NB4 (cell line): ENCODE measurements around the gene HSPA12A.

Source experiments
- DNase-seq: peaks from one replicate; pipeline ENCODE4 v3.0.0; 2010; ENCODE audit warnings: low read depth
- H3K4me3 ChIP-seq: one replicate; pipeline ENCODE4 v1.5.1; 2011; ENCODE audit warnings: mild to moderate bottlenecking, low read depth, low read length, moderate library complexity
- CTCF ChIP-seq: IDR thresholded peaks from one replicate; pipeline ENCODE4 v1.5.1; 2012; ENCODE audit warnings: low read depth, low read length
- MAX ChIP-seq: IDR thresholded peaks from 2 replicates; pipeline ENCODE4 v1.6.1; 2011; ENCODE audit warnings: low read depth, low read length
- MYC ChIP-seq: IDR thresholded peaks from 2 replicates; pipeline ENCODE4 v1.6.1; 2011; ENCODE audit warnings: low read depth, low read length
- POLR2A ChIP-seq: IDR thresholded peaks from 2 replicates; pipeline ENCODE4 v1.6.1; 2011; ENCODE audit warnings: mild to moderate bottlenecking; ENCODE audit not compliant: insufficient read length; ENCODE audit errors: extremely low read depth

HSPA12A gene

GRCh38 chr10:116752969-116753665 lies 10.8 kb upstream of the HSPA12A start:
- H3K4me3 ChIP-seq: no peak overlapping the region
- no peak for DNase-seq
- TF ChIP-seq CTCF (no peak), POLR2A (no peak), MYC (no peak), MAX (no peak)

GRCh38 chr10:116752563-116752962 lies 10.2 kb upstream of the HSPA12A start:
- TF ChIP-seq POLR2A (no peak), CTCF (no peak), MYC (no peak), MAX (no peak)
- no peak overlapping the region for H3K4me3 ChIP-seq
- DNase-seq: no peak

GRCh38 chr10:116748471-116748870 lies 6.1 kb upstream of the HSPA12A start:
- no peak overlapping the region for H3K4me3 ChIP-seq
- no peak for DNase-seq
- TF ChIP-seq POLR2A: no peak

GRCh38 chr10:116748041-116748440 lies 5.7 kb upstream of the HSPA12A start:
- TF ChIP-seq CTCF (no peak), POLR2A (no peak), MAX (no peak), MYC (no peak)
- DNase-seq: no peak
- no peak overlapping the region for H3K4me3 ChIP-seq

- TF ChIP-seq CTCF (no peak), MAX (no peak), MYC (no peak), POLR2A (no peak)
- H3K4me3 ChIP-seq: no peak overlapping the region
- no peak for DNase-seq
Measured at GRCh38 chr10:116747325-116747724, 5.0 kb upstream of the HSPA12A start.

GRCh38 chr10:116744885-116745284 lies 2.5 kb upstream of the HSPA12A start:
- H3K4me3 ChIP-seq: no peak overlapping the region
- TF ChIP-seq POLR2A (no peak), MAX (no peak), MYC (no peak), CTCF (no peak)
- DNase-seq: no peak
